Measurements from ENCODE around the gene EML3.

EML3 gene

DNA sequence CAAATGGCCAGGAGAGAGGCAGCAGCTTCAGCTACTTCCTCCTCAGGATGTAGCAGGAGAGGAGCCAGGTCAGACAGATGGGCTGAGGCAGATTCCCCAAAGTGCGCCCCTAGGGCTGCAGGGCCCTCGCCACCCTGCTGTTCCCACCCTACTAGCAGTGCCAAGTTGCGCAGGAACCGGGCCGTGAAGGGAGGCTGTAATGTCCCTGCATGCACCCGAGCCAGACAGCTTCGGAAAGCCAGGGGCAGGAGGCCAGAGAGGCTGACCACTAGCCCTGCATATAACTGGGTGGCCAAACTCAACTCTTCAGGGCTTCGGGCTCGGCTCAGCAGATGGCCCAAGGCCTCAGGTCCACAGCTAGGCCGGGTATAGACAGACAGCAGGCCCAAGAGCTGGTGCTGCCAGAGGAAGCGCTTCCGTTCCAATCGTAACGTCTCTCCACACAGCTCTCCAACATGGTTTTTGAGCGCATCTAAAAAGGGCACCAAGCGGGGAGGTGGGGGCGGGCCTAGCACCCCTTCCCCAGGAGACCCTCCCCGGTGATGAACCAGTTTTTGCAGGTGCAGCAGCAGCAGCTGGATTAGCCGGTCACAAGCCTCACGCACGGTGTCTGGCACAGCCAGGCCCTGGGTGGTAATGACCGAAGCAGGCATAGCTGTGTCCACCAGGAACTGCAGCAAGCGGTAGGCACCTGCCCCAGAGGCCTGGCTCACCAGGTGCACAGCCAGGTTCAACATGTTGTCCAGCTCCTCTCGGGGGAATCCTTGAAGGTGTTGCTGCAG lies 35.8 kb upstream of the EML3 start (continued):
- no peak for TF ChIP-seq SNAI2 (CRISPR knock-in tag; IDR thresholded peaks at IDR 0.05)

DNA sequence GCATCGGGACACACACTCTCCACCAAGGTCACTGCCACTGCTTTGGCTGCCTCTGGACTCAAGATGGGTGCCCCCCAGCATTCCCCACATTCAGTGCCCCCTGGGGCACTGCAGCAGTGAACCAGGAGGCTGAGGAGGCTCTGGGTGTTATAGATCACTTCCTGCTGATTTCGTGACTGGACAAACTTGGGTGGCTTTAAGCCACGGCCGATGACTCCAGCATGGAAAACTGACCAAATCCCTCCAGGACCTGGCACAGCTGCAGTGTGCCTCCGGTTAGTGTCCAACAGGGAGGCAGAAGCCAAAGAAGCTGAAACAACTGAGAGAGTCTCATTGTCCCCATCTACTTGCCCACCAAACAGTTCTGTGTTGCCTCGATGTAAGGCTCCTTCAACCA lies 35.0 kb upstream of the EML3 start:
- no peak for TF ChIP-seq GLIS3 (CRISPR knock-in tag; IDR thresholded peaks at IDR 0.05)
- no peak for TF ChIP-seq RARB (CRISPR knock-in tag; IDR thresholded peaks at IDR 0.05)
- no peak for TF ChIP-seq TOX (CRISPR knock-in tag; IDR thresholded peaks at IDR 0.05; ENCODE audit: borderline replicate concordance)
- no peak for ATAC-seq

DNA sequence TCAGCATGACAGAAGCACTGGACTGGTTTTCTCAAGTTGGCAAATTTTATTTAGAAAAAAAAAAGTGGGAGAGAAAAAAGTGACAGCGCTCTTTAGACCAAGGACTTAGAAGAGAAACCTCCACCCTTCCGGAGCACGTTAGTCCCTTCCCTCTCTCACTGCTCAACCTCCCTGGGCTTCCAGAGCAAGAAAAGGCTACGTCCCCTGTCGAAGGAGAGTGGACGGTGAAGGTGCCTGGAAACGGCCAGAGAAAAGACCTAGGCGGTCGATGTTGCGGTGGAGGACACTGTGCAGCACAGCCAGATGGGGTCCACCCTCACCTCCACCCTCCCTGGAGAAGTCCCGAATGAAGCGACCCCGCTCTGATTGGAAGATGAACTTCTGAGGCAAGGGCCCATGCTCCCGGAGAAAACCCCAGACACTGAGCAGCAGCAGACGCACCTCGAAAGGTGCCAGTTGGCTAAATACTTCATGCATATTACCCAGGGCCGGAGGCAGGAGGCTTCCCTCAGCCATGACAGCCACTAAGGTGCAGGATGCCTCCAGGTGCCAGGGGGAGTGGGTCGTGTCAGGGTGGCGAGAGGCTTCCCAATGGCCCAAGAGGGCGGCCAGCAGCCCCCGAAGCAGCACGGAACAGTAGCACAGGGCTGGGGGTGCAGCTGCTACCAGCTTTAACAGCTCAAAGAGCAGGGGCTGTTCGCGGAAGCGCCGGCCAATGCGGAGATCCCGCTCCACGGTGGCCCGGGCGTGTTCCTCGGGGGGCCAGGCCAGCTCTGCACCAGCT lies 34.4 kb upstream of the EML3 start:
- TF ChIP-seq ZNF565 (CRISPR knock-in tag; conservative IDR thresholded peaks at IDR 0.05; ENCODE audit: low read depth) (no peak), TOX (CRISPR knock-in tag; IDR thresholded peaks at IDR 0.05; ENCODE audit: borderline replicate concordance) (no peak), RARB (CRISPR knock-in tag; IDR thresholded peaks at IDR 0.05) (no peak), ISL1 (CRISPR knock-in tag; IDR thresholded peaks at IDR 0.05) (no peak), ZC3H10 (CRISPR knock-in tag; IDR thresholded peaks at IDR 0.05) (no peak), BACH2 (CRISPR knock-in tag; IDR thresholded peaks at IDR 0.05; ENCODE audit: borderline replicate concordance) (no peak), ZFP3 (CRISPR knock-in tag; IDR thresholded peaks at IDR 0.05) (no peak), SNAI2 (CRISPR knock-in tag; IDR thresholded peaks at IDR 0.05) (no peak), GLIS3 (CRISPR knock-in tag; IDR thresholded peaks at IDR 0.05) (no peak), PPARA (CRISPR knock-in tag; IDR thresholded peaks at IDR 0.05; ENCODE audit: borderline replicate concordance) (no peak), ESRRG (CRISPR knock-in tag; IDR thresholded peaks at IDR 0.05) (no peak), ZNF70 (CRISPR knock-in tag; IDR thresholded peaks at IDR 0.05) (no peak)
- TF ChIP-seq, protein P1, sequence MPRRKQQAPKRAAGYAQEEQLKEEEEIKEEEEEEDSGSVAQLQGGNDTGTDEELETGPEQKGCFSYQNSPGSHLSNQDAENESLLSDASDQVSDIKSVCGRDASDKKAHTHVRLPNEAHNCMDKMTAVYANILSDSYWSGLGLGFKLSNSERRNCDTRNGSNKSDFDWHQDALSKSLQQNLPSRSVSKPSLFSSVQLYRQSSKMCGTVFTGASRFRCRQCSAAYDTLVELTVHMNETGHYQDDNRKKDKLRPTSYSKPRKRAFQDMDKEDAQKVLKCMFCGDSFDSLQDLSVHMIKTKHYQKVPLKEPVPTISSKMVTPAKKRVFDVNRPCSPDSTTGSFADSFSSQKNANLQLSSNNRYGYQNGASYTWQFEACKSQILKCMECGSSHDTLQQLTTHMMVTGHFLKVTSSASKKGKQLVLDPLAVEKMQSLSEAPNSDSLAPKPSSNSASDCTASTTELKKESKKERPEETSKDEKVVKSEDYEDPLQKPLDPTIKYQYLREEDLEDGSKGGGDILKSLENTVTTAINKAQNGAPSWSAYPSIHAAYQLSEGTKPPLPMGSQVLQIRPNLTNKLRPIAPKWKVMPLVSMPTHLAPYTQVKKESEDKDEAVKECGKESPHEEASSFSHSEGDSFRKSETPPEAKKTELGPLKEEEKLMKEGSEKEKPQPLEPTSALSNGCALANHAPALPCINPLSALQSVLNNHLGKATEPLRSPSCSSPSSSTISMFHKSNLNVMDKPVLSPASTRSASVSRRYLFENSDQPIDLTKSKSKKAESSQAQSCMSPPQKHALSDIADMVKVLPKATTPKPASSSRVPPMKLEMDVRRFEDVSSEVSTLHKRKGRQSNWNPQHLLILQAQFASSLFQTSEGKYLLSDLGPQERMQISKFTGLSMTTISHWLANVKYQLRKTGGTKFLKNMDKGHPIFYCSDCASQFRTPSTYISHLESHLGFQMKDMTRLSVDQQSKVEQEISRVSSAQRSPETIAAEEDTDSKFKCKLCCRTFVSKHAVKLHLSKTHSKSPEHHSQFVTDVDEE (CRISPR knock-in tag; IDR thresholded peaks at IDR 0.05) = no peak
- TF ChIP-seq, protein P2, sequence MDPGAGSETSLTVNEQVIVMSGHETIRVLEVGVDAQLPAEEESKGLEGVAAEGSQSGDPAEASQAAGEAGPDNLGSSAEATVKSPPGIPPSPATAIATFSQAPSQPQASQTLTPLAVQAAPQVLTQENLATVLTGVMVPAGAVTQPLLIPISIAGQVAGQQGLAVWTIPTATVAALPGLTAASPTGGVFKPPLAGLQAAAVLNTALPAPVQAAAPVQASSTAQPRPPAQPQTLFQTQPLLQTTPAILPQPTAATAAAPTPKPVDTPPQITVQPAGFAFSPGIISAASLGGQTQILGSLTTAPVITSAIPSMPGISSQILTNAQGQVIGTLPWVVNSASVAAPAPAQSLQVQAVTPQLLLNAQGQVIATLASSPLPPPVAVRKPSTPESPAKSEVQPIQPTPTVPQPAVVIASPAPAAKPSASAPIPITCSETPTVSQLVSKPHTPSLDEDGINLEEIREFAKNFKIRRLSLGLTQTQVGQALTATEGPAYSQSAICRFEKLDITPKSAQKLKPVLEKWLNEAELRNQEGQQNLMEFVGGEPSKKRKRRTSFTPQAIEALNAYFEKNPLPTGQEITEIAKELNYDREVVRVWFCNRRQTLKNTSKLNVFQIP (CRISPR knock-in tag; IDR thresholded peaks at IDR 0.05; ENCODE audit: borderline replicate concordance, low read depth) = no peak
- TF ChIP-seq, protein P3, sequence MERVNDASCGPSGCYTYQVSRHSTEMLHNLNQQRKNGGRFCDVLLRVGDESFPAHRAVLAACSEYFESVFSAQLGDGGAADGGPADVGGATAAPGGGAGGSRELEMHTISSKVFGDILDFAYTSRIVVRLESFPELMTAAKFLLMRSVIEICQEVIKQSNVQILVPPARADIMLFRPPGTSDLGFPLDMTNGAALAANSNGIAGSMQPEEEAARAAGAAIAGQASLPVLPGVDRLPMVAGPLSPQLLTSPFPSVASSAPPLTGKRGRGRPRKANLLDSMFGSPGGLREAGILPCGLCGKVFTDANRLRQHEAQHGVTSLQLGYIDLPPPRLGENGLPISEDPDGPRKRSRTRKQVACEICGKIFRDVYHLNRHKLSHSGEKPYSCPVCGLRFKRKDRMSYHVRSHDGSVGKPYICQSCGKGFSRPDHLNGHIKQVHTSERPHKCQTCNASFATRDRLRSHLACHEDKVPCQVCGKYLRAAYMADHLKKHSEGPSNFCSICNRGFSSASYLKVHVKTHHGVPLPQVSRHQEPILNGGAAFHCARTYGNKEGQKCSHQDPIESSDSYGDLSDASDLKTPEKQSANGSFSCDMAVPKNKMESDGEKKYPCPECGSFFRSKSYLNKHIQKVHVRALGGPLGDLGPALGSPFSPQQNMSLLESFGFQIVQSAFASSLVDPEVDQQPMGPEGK (CRISPR knock-in tag; IDR thresholded peaks at IDR 0.05; ENCODE audit: borderline replicate concordance) = no peak
- TF ChIP-seq, protein P4, sequence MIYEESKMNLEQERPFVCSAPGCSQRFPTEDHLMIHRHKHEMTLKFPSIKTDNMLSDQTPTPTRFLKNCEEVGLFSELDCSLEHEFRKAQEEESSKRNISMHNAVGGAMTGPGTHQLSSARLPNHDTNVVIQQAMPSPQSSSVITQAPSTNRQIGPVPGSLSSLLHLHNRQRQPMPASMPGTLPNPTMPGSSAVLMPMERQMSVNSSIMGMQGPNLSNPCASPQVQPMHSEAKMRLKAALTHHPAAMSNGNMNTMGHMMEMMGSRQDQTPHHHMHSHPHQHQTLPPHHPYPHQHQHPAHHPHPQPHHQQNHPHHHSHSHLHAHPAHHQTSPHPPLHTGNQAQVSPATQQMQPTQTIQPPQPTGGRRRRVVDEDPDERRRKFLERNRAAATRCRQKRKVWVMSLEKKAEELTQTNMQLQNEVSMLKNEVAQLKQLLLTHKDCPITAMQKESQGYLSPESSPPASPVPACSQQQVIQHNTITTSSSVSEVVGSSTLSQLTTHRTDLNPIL (CRISPR knock-in tag; IDR thresholded peaks at IDR 0.05; ENCODE audit: low read depth) = no peak
- TF ChIP-seq, protein P5, sequence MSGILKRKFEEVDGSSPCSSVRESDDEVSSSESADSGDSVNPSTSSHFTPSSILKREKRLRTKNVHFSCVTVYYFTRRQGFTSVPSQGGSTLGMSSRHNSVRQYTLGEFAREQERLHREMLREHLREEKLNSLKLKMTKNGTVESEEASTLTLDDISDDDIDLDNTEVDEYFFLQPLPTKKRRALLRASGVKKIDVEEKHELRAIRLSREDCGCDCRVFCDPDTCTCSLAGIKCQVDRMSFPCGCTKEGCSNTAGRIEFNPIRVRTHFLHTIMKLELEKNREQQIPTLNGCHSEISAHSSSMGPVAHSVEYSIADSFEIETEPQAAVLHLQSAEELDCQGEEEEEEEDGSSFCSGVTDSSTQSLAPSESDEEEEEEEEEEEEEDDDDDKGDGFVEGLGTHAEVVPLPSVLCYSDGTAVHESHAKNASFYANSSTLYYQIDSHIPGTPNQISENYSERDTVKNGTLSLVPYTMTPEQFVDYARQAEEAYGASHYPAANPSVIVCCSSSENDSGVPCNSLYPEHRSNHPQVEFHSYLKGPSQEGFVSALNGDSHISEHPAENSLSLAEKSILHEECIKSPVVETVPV (CRISPR knock-in tag; IDR thresholded peaks at IDR 0.05) = no peak
- ATAC-seq = peak; percentile 9

Data from SK-N-SH treated with all-trans-retinoic acid at 6 μM for 48 hours (cell line).